ENCODE data around the gene PPP2CA. TPM values are rescaled to one million over a fixed set of nuclear protein-coding genes. Genes with fewer than 3 reads are reported as not detected.

The PPP2CA gene
- total and polyA plus RNA-seq, 9 of the 15 experiments (the other 6 are each of a cell fraction or from before 2014, with no cell fraction given): 23.0 to 257 (median 109) TPM

GRCh38 chr5:134145779-134146581 is 79.9 kb downstream of the PPP2CA start:
- peaks cover 26% of the 10 kb centered on the region for H3K79me2 ChIP-seq (ENCODE audit: control insufficient read depth, insufficient read depth, low read length)
- 74% methylated on average over 9 of the region's 13 CpGs for WGBS (ENCODE audit: insufficient coverage, low coverage, missing lambda C conversion rate)
- H3K9ac ChIP-seq (ENCODE audit: insufficient read depth in 1 of 2, low read depth in 2 of 2, low read length in 2 of 2): 0 out of 4 replicates have a peak overlapping the region, but pooled peaks of 1 of the 2 experiments have one; percentile 9
- peaks cover 33% of the 10 kb centered on the region for H4K20me1 ChIP-seq (replicated peaks; ENCODE audit: control insufficient read depth, insufficient read depth, low read length)
- H3K9me1 ChIP-seq (ENCODE audit: control insufficient read depth, insufficient read depth, low read length): no peaks in the 10 kb centered on the region
- no peaks in the 10 kb centered on the region for H3K27me3 ChIP-seq (ENCODE audit: control insufficient read depth in 2 of 2, insufficient read depth in 2 of 2, low read length in 2 of 2)
- in situ Hi-C loops (cut with MboI): loop anchor here (5.0 kb wide), 1 partner anchor 104 kb away; no protein-coding TSS in a partner anchor
- ChIA-PET POLR2A (interaction anchor here (0.5 to 1.8 kb wide), 6 partner anchors 15 to 143 kb away, joined by 3 to 14 read pairs (median 4); partner anchors contain the start of gene SKP1), CTCF (ENCODE audit: low intra/inter-chr PET ratio) (interaction anchor here (0.6 to 2.5 kb wide), 4 partner anchors 16 to 550 kb away, joined by 3 to 22 read pairs (median 4); no protein-coding TSS in a partner anchor)
- no peak overlapping the region for H2AFZ ChIP-seq (ENCODE audit: low read depth, low read length)
- H3K36me3 ChIP-seq (ENCODE audit: control insufficient read depth, insufficient read depth, low read length): peaks cover 88% of the 10 kb centered on the region
- H3K4me2 ChIP-seq (ENCODE audit: insufficient read depth, low read length): no peak overlapping the region
- no peak overlapping the region for H3K27ac ChIP-seq (ENCODE audit: extremely low read depth, low read depth, low read length)
- H3K9me3 ChIP-seq (replicated peaks; ENCODE audit: control insufficient read depth, insufficient read depth, low read depth, low read length): no peaks in the 10 kb centered on the region
- no peak overlapping the region for H3K4me3 ChIP-seq
- intact Hi-C loops (cut with micrococcal nuclease): loop anchor here (1.0 kb wide), 1 partner anchor 107 kb away; no protein-coding TSS in a partner anchor
- no TSS peak for BruUV-seq (replicated peaks)
- FAIRE-seq (peak; percentile 98), ATAC-seq (peak; percentile 91), DNase-seq (ENCODE audit: extremely low read depth in 1 of 4, low spot score in 3 of 4) (peak; percentile 66 to 86 (median 68))
- peaks cover 4 to 20% of the 10 kb centered on the region in 2 experiments; a peak in 4 of 5 replicates for H3K4me1 ChIP-seq (replicated peaks in 1 of 2; ENCODE audit: control insufficient read depth in 2 of 2, insufficient read depth in 2 of 2, low read length in 2 of 2)
- TF ChIP-seq PRDM10 (IDR thresholded peaks at IDR 0.05; ENCODE audit: partially characterized antibody) (peak; percentile 21), CTCFL (IDR thresholded peaks at IDR 0.05; ENCODE audit: borderline replicate concordance, insufficient read depth, low read depth, low read length, poor library complexity, severe bottlenecking) (peak; percentile 82), MEIS2 (IDR thresholded peaks at IDR 0.05; ENCODE audit: partially characterized antibody) (peak; percentile 29), RAD21 (CRISPR knock-in tag; conservative IDR thresholded peaks at IDR 0.05 in 1 of 2, IDR thresholded peaks at IDR 0.05 in 1 of 2) (peak; percentile 41 to 64; a peak in 3 of 4 replicates), GABPB1 (CRISPR knock-in tag; IDR thresholded peaks at IDR 0.05) (0 out of 2 replicates have a peak, but pooled peaks have one; percentile 17), MLLT1 (IDR thresholded peaks at IDR 0.05) (no peak), HDGF (IDR thresholded peaks at IDR 0.05) (0 out of 2 replicates have a peak, but pooled peaks have one; percentile 20), ZNF449 (CRISPR knock-in tag; IDR thresholded peaks at IDR 0.05) (no peak), ZNF644 (tag; IDR thresholded peaks at IDR 0.05; ENCODE audit: low read depth) (no peak)

Data from K562 (cell line).